ENCODE data around the gene CARMIL3. TPM values are rescaled to one million over a fixed set of nuclear protein-coding genes. Genes with fewer than 3 reads are reported as not detected.

The CARMIL3 gene
- total RNA-seq, 1 donor from 2014 or later: not detected

DNA sequence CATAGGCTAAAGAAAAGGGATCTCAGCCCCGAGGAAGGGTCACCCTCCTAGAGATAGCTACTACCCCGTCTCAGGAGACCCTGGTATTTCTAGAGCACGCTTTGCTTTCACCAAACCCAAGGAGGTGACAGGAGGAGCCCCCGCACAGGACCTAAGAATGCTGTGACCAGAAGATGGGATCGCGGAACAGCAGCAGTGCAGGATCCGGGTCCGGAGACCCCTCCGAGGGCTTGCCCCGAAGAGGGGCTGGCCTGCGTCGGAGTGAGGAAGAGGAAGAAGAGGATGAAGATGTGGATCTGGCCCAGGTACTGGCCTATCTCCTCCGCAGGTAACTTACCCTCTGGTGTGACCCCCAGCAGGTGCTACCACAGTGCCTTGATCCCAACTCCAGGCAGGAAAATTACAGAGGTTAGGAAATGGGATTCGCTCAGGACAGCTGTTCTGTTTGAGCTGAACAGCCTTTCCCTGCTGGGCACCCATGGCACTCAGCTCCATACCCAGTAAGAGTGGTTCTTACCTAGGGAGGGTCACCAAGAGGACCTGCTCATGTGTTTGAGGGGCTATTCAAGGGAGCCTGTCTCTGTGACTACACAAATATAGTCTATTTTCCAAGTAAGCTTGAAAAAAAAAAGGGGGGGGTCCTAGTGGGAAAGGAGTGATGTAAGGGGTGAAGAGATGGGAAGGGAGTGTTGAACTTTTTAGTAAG, 63.8 kb downstream of the CARMIL3 start:
- no peak for DNase-seq (ENCODE audit: low read depth in 2 of 2)

DNA sequence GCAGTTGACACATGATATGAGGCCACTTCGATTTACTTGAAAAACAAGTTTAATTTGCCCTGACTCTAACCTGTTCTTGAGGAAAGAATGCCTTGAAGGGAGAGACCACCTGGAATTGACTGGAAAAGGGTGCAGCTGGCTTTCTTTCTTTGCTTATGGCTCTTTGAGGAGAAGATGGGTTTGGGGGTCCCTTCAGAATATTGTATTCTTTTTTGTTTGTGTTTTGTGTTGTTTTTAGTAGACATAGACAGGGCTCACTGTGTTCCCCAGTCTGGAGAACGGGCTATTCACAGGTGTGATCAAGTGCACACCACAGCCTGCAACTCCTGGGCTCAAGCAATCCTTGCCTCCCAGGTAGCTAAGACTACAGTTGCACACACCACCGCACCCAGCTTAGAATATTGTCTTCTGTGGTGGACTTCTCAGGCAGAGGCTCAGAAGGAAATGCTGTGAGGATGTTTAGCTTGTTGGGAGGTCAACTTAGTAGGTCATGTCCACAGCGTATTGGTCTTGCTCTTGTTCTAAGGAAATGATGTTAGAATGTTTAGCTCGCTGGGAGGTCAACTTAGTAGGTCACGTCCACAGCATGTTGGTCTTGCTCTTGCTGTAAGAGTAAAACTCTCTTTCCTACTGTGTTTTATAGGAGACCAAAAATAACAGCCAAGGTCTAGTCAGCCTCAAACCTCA, 64.5 kb downstream of the CARMIL3 start:
- DNase-seq (ENCODE audit: low read depth in 2 of 2): peak in 1 of 2 donors; percentile 23

DNA sequence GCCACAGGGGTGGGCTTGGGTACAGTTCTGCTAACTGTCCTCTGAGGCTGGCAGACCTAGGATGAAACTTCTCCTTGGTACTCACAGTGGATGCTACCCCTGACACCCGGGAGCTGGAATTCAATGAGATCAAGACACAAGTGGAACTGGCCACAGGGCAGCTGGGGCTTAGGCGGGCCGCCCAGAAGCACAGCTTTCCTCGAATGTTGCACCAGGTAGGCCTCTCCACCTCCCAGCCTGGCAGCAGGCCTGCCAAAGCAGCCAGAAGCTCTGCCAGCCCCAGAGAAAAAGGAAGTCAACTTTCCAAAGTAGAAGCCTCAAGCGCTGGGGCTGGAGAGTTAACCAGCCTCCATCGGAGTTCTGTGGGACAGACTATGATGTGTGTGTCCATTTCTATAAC, 65.4 kb downstream of the CARMIL3 start:
- DNase-seq (ENCODE audit: low read depth in 2 of 2): no peak

Other genes with a start within 250 kb of the CARMIL3 start
- gene DHRS4, start 98.2 kb upstream of the CARMIL3 start, total RNA-seq: 42.7 and 43.4 TPM in 2 replicates
- gene DHRS4L2, start 63.1 kb upstream of the CARMIL3 start, total RNA-seq: 9.4 and 9.5 TPM in 2 replicates
- gene CPNE6, start 19.6 kb downstream of the CARMIL3 start, total RNA-seq: not detected in 2 replicates
- 7.6 and 9.7 TPM in 2 replicates for gene PCK2, start 42.3 kb downstream of the CARMIL3 start, total RNA-seq
- 59.9 and 77.8 TPM in 2 replicates for gene DCAF11, start 62.8 kb downstream of the CARMIL3 start, total RNA-seq
- gene NRL, start 62.9 kb downstream of the CARMIL3 start, total RNA-seq: 1.1 and 1.6 TPM in 2 replicates
- gene FITM1, start 78.7 kb downstream of the CARMIL3 start, total RNA-seq: 0.20 and 0.44 TPM in 2 replicates
- 114 TPM in 2 replicates for gene PSME1, start 84.2 kb downstream of the CARMIL3 start, total RNA-seq
- gene EMC9, start 89.6 kb downstream of the CARMIL3 start, total RNA-seq: 13.9 and 20.4 TPM in 2 replicates
- 114 and 139 TPM in 2 replicates for gene PSME2, start 94.6 kb downstream of the CARMIL3 start, total RNA-seq
- gene RNF31, start 95.5 kb downstream of the CARMIL3 start, total RNA-seq: 21.1 and 23.2 TPM in 2 replicates
- gene IRF9, start 109.3 kb downstream of the CARMIL3 start, total RNA-seq: 41.6 and 42.9 TPM in 2 replicates
- 1.1 and 1.2 TPM in 2 replicates for gene REC8, start 120.1 kb downstream of the CARMIL3 start, total RNA-seq
- 24.4 and 25.7 TPM in 2 replicates for gene IPO4, start 136.8 kb downstream of the CARMIL3 start, total RNA-seq
- 30.5 and 46.2 TPM in 2 replicates for gene TM9SF1, start 143.4 kb downstream of the CARMIL3 start, total RNA-seq
- not detected in 2 replicates for gene TSSK4, start 153.7 kb downstream of the CARMIL3 start, total RNA-seq
- gene CHMP4A, start 161.5 kb downstream of the CARMIL3 start, total RNA-seq: 12.2 and 16.3 TPM in 2 replicates
- 8.3 and 13.7 TPM in 2 replicates for gene MDP1, start 164.1 kb downstream of the CARMIL3 start, total RNA-seq
- gene NEDD8, start 180.4 kb downstream of the CARMIL3 start, total RNA-seq: 193 and 210 TPM in 2 replicates
- gene GMPR2, start 180.9 kb downstream of the CARMIL3 start, total RNA-seq: 87.6 and 109 TPM in 2 replicates
- 34.9 and 63.5 TPM in 2 replicates for gene TINF2, start 190.6 kb downstream of the CARMIL3 start, total RNA-seq
- under 0.01 and 0.20 TPM in 2 replicates for gene TGM1, start 211.2 kb downstream of the CARMIL3 start, total RNA-seq
- gene RABGGTA, start 219.6 kb downstream of the CARMIL3 start, total RNA-seq: 11.8 and 17.3 TPM in 2 replicates
- 6.3 and 8.7 TPM in 2 replicates for gene DHRS1, start 247.8 kb downstream of the CARMIL3 start, total RNA-seq
- 15.7 and 20.4 TPM in 2 replicates for gene NOP9, start 247.8 kb downstream of the CARMIL3 start, total RNA-seq

All from lung microvascular endothelial cell (primary cell).